Subcutaneous abdominal adipose tissue (tissue), 5 donors: Measurements from ENCODE around the gene B3GNT3.

Source experiments
- H3K27ac ChIP-seq: one replicate; pipeline ENCODE4 v1.7.0; 2013; ENCODE audit warnings: low read depth, mild to moderate bottlenecking, inconsistent platforms, low read length, moderate library complexity
- H3K27me3 ChIP-seq, 5 donors: one replicate each; pipeline ENCODE4 v1.7.0; 2013; ENCODE audit warnings: low read length in 5 of 5, inconsistent platforms in 1 of 5; ENCODE audit not compliant: control insufficient read depth in 5 of 5, insufficient read depth in 4 of 5
- H3K36me3 ChIP-seq, 5 donors: one replicate each; pipeline ENCODE4 v1.7.0; 2013; ENCODE audit warnings: low read length in 5 of 5; ENCODE audit not compliant: control insufficient read depth in 5 of 5, insufficient read depth in 5 of 5
- H3K4me1 ChIP-seq, 5 donors: one replicate each; pipeline ENCODE4 v1.7.0; 2013; ENCODE audit warnings: low read length in 5 of 5, mild to moderate bottlenecking in 3 of 5, moderate library complexity in 1 of 5; ENCODE audit not compliant: control insufficient read depth in 5 of 5, insufficient read depth in 5 of 5
- H3K4me3 ChIP-seq, 5 donors: one replicate each; pipeline ENCODE4 v1.7.0; 2013; ENCODE audit warnings: low read length in 5 of 5, low read depth in 1 of 5
- H3K9ac ChIP-seq, 5 donors: one replicate each; pipeline ENCODE4 v1.7.0; 2013; ENCODE audit warnings: low read length in 5 of 5, mild to moderate bottlenecking in 4 of 5, moderate library complexity in 3 of 5
- H3K9me3 ChIP-seq, 5 donors: one replicate each; pipeline ENCODE4 v1.7.0; 2013; ENCODE audit warnings: low read length in 5 of 5; ENCODE audit not compliant: control insufficient read depth in 5 of 5
- donor health status: healthy.
- donor health status: healthy.
- donor health status: healthy.
- donor health status: healthy.
- donor health status: healthy.

The B3GNT3 gene

DNA sequence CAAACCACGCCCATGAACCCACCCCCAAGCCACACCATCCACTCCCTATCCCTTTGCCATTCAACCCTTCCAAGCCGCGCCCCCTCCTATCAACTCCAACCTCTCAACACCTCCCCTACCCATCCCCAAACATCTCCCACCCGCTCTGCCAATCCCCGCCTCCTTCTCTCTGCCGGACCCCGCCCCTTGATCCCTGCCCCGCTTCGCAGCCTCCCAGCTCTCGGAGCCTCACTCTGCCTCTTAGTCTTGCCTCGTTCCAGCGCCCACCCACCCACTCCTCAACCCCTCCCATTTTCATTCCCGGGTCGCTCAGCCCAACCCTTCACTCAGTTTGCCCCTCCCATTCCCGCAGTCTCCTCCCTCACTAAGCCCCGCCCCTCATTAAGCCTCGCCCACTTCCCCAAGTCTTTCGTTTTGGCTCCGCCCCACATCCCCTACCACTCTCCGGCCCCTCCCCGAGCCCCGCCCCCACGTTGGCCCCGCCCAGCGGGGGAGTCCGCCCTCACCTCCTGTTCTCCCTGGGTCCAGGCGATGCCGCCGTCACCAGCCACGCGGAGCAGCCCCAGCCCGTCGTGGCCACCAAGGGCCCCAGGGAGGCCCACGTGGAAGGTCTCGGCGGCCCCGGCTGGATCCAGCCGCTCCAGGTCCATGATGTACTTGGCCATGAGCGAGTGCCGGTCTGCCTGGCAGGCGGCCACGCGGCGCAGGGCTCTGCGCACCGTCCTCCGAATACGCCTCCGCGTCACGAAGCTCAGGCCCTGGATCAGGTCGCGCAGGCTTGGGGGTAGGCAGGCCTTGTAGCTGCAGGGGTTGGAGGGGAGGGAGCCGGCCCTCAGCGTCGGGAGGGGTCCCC, 47.1 kb downstream of the B3GNT3 start:
- Histone ChIP-seq H3K9ac (peak overlapping the region in 1 of 5 donors; percentile 35), H3K36me3 (peaks cover 0 to 28% (median 0%) of the 10 kb centered on the region in 5 donors), H3K27ac (no peak overlapping the region), H3K4me1 (peaks cover 0 to 16% (median 9%) of the 10 kb centered on the region in 5 donors), H3K27me3 (peaks cover 4 to 22% (median 6%) of the 10 kb centered on the region in 5 donors), H3K4me3 (peak overlapping the region in 3 of 5 donors; percentile 4 to 35 (median 17)), H3K9me3 (no peaks in the 10 kb centered on the region)

DNA sequence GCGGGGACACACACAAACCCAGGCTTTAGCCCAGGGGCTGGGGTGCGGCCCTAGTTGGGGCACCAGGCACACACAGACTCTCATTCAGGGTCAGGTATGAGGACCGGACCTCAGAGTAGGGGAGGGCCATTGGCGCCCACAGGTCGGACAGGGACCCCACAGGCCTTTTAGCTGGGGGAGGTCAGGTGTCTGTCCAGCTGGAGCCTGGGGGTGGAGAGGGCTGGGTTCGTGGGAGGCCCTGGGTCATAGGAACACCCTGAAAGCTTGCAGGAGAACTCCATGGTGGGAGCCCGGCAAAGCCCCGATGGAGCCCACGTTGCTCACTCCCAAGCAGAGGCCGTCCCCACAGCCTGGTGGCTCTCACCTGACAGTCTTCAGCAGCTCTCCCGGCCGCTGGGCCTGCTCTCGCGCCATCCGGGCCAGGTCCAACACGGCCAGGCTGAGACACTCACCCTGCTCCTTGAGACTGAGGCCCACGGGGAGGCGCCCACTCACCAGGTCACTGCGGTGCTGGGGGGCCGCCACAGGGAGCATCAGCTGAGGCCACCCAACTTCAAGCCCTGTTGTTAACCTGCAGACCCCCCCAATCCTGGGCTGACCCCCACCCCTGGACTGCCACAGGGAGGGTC, 47.8 kb downstream of the B3GNT3 start:
- Histone ChIP-seq H3K4me1 (peaks cover 0 to 18% (median 9%) of the 10 kb centered on the region in 5 donors), H3K27ac (no peak overlapping the region), H3K27me3 (peaks cover 4 to 22% (median 6%) of the 10 kb centered on the region in 5 donors), H3K9me3 (no peaks in the 10 kb centered on the region), H3K36me3 (peaks cover 0 to 26% (median 0%) of the 10 kb centered on the region in 5 donors), H3K4me3 (peak overlapping the region in 2 of 5 donors; percentile 17 to 35), H3K9ac (no peak overlapping the region)

DNA sequence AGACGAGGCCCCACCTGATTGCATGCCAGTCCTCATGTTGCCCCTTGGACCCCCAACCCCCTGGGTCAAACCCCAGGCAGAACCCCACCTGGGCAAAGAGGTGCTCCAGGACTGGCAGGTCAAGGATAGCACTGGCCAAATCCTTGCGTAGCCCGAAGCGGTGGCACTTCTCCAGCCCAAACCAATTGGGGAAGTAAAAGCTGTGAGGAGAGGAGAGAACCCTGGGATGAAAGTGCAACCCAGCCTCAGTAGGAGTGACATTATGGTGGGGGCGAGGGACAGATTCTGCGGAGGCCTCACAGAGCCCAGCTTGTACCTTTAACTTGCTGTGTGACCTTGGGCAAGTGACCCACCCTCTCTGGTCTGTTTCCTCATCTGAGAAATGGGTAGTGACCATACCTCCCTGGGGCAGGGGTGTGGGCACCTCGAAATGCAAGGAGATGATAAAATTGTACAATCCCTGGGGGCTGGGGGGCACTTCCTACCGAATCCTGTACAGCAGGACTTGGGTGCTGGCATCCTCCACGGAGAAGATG, 48.4 kb downstream of the B3GNT3 start:
- H3K36me3 ChIP-seq, result peaks cover 0 to 20% (median 0%) of the 10 kb centered on the region in 5 donors
- no peak overlapping the region for H3K9ac ChIP-seq
- no peak overlapping the region for H3K27ac ChIP-seq
- no peak overlapping the region for H3K4me3 ChIP-seq
- H3K9me3 ChIP-seq, result no peaks in the 10 kb centered on the region
- H3K27me3 ChIP-seq, result peaks cover 4 to 21% (median 8%) of the 10 kb centered on the region in 5 donors
- H3K4me1 ChIP-seq, result peaks cover 0 to 24% (median 12%) of the 10 kb centered on the region in 5 donors

DNA sequence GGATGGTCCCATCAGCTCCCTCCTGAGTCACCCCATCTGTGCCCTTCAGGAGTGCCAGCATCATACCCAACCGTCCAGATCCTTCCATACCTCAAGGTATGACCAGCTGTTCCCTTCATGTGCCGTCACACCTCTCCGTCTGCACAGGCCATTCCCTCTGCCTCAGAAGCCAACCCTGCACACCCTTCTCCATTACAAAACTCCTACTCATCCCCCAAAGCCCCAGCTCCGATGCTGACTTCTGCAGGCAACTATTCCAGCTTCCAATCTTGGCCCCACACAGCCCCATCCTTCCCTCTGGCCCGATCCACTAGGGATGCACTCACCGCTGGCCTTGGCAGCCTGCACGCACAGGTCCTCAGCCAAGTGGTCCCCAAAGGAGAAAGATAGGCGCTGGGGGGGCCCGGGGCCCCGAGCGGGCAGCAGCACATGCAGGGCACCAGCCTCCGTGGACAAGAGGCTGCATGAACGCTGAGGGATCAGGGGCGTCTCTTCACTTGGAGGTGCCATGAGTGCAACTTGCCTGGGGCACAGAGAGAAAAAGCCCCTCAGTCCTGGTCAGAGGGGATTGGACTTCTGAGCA, 49.1 kb downstream of the B3GNT3 start:
- H3K4me1 ChIP-seq, result peaks cover 0 to 25% (median 14%) of the 10 kb centered on the region in 5 donors
- no peak overlapping the region for H3K4me3 ChIP-seq
- no peaks in the 10 kb centered on the region for H3K9me3 ChIP-seq
- peaks cover 0 to 18% (median 0%) of the 10 kb centered on the region in 5 donors for H3K36me3 ChIP-seq
- peaks cover 4 to 21% (median 8%) of the 10 kb centered on the region in 5 donors for H3K27me3 ChIP-seq
- no peak overlapping the region for H3K9ac ChIP-seq
- H3K27ac ChIP-seq, result no peak overlapping the region

DNA sequence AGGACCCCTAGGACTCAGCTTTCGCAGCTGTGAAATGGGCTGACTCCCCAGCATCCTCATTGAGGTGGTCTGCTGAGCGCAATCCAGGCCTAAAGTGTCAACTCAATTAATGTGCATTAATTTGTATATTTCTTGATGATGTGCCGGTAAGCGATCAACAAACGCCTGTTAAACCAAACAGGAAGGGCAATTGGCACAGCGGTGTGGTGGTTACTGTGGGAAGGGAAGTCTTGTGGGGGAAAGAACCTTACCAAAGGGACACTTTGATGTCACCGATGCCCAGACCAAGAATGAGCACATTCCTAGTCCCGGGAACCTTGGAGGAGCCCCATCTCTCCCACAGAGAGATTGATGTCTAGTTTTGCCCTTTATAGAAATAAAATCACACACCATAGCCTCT, 51.2 kb downstream of the B3GNT3 start:
- peaks cover 0 to 35% (median 14%) of the 10 kb centered on the region in 5 donors for H3K4me1 ChIP-seq
- H3K9me3 ChIP-seq, result no peaks in the 10 kb centered on the region
- no peak overlapping the region for H3K27ac ChIP-seq
- H3K36me3 ChIP-seq, result peaks cover 0 to 3% (median 0%) of the 10 kb centered on the region in 5 donors
- H3K4me3 ChIP-seq, result no peak overlapping the region
- peaks cover 3 to 18% (median 8%) of the 10 kb centered on the region in 5 donors for H3K27me3 ChIP-seq
- H3K9ac ChIP-seq, result no peak overlapping the region

DNA sequence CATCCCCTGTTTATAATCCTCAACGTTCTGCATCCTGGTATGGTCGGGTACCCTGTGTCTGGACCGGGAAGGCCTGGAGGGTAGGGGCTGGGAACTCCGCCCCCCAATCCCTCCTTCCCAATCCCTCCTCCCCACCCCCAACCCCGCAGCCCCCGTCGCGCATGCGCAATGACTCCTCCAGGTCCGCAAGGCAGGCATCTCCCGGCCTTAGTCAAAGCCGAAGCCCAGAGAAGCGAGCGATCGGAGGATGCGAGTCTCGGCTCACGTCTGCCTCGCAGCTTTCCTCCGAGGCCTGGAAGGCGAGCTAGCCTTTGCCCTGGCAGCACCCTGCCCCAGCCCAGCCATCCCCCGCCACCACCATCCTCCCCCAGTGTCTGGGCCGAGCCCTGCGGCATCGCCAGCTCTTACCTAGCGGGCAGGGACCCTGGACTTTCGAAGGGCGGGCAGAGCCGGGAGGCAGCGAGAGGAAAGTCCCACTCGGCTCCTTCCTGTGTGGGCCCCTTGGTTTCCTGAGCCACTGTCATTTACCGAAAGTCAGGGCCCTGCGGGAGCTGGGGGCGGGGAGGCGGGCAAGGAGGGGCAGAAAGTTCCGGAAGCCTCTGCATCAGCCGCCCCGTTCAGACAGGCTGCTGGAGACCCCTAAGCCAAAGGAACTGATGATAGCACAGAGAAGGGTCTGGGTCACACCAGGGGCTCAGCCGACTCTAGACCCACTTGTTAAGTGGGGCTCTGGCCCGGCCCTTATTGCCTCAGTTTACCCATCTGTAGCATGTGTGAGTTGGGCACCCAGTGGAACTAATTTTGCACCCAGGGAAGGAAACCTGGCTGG, 52.8 kb downstream of the B3GNT3 start, which contains the start of gene JAK3:
TSS of gene JAK3 (minus strand) at position 445 of the 829 bp plus-strand sequence. CDS start 3,565 bp downstream, outside the sequence.
- H3K9me3 ChIP-seq, result no peaks in the 10 kb centered on the region
- peak within 1 kb of the TSS in 3 of 5 donors; percentile 36 to 61 (median 53) for H3K4me3 ChIP-seq
- peak within 1 kb of the TSS in 3 of 5 donors; percentile 39 to 54 (median 47) for H3K9ac ChIP-seq
- peaks cover 0 to 11% (median 4%) of the 10 kb centered on the region in 5 donors for H3K27me3 ChIP-seq
- no peaks in the 10 kb centered on the region for H3K36me3 ChIP-seq
- H3K4me1 ChIP-seq, result peaks cover 0 to 23% (median 6%) of the 10 kb centered on the region in 5 donors
- peak within 1 kb of the TSS; percentile 54 for H3K27ac ChIP-seq

DNA sequence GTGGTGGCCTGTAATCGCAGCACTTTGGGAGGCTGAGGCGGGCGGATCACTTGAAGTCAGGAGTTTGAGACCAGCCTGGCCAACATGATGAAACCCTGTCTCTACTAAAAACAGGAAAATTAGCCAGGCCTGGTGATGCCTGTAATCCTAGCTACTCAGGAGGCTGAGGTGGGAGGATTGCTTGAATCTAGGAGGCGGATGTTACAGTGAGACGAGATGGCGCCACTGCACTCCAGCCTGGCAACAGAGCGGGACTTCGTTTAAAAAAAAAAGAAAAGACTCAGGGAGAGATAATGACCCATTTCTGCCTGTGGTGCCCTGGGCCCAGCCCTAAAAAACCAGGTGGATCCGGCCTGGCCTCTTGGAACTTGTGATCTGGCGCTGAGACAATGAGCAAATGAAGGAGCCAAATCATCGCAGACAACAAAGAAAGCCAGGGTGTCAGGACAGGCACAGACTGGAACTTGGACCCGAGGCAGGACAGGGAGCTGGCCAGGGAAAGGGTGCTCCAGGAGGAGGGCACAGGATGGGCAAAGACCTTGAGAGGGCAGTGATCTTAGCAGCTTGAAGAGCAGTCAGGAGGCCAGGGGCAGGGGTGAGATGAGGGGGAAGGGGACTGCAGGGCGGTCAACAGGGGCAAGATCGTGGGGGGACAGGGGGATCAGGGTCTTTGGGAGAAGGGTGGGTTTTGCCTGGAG, 53.8 kb downstream of the B3GNT3 start:
- peaks cover 0 to 19% (median 6%) of the 10 kb centered on the region in 5 donors for H3K4me1 ChIP-seq
- H3K27me3 ChIP-seq, result peaks cover 0 to 4% (median 3%) of the 10 kb centered on the region in 5 donors
- no peak overlapping the region for H3K4me3 ChIP-seq
- H3K9ac ChIP-seq, result peak overlapping the region in 1 of 5 donors; percentile 39
- no peaks in the 10 kb centered on the region for H3K9me3 ChIP-seq
- no peaks in the 10 kb centered on the region for H3K36me3 ChIP-seq
- peak overlapping the region; percentile 54 for H3K27ac ChIP-seq

DNA sequence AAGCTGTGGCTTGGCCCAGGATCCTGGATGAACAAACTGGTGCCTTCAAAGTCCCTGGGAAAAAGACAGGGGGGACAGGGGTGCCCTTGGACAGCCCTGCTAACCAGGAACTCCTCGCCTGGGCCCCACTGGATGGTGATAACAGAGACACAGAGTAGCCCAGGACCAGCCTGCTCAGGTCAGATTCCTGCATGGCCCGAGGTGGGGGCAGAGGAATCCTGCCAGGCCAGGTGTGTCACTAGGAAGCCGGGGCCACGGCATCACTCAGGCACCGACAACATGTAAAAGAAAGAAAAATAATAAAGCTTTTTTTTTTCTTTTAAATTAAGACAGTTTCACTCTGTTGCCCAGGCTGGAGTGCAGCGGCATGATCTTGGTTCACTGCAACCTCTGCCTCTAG, 59.1 kb downstream of the B3GNT3 start:
- Histone ChIP-seq H3K36me3 (no peaks in the 10 kb centered on the region), H3K4me3 (no peak overlapping the region), H3K27ac (no peak overlapping the region), H3K27me3 (no peaks in the 10 kb centered on the region), H3K4me1 (peaks cover 0 to 11% (median 2%) of the 10 kb centered on the region in 5 donors), H3K9me3 (no peaks in the 10 kb centered on the region), H3K9ac (no peak overlapping the region)
